ENCODE measurements around the gene TNC.

The TNC gene

GRCh38 chr9:115063058-115063845, 54.7 kb downstream of the TNC start:
- H3K36me3 ChIP-seq, result no peaks in the 10 kb centered on the region
- H3K27me3 ChIP-seq, result no peaks in the 10 kb centered on the region
- H3K4me1 ChIP-seq, result no peaks in the 10 kb centered on the region
- TF ChIP-seq, protein P1, sequence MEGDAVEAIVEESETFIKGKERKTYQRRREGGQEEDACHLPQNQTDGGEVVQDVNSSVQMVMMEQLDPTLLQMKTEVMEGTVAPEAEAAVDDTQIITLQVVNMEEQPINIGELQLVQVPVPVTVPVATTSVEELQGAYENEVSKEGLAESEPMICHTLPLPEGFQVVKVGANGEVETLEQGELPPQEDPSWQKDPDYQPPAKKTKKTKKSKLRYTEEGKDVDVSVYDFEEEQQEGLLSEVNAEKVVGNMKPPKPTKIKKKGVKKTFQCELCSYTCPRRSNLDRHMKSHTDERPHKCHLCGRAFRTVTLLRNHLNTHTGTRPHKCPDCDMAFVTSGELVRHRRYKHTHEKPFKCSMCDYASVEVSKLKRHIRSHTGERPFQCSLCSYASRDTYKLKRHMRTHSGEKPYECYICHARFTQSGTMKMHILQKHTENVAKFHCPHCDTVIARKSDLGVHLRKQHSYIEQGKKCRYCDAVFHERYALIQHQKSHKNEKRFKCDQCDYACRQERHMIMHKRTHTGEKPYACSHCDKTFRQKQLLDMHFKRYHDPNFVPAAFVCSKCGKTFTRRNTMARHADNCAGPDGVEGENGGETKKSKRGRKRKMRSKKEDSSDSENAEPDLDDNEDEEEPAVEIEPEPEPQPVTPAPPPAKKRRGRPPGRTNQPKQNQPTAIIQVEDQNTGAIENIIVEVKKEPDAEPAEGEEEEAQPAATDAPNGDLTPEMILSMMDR (IDR thresholded peaks at IDR 0.05; ENCODE audit: low read depth, low read length), result no peak
- H3K9me3 ChIP-seq, result no peaks in the 10 kb centered on the region
- H3K4me3 ChIP-seq (ENCODE audit: low read depth, low read length), result no peak overlapping the region
- DNase-seq, result no peak

DNA sequence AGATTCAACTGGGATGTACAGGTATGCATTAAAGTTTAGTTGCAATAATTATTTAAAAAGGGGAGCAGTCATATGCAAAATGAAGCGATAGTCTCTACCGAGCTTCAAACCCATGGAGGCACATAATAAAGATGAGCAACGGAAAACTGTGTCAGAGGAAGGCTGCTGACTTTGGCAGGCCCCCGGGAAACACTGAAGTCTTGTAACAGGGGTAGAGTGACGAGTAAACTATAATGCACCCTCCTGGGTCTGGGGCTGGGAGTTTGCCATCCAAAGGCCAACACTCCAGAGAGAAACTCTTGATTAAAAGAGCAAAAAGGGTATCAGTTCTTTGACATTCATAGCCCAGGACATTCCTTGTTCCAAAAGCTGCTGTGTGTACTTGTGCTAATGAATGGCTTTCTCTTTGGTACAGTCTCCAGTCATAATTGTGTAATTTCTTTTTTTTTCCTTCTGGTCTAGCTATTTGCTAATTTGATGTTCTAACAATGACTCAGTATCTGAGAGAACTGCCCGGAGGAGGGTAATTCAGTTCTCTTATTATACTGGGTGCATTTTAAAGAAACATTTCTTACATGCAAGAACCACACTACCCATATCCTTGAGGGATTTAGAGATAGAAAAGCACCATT, 59.2 kb downstream of the TNC start:
- H3K9me3 ChIP-seq, result no peaks in the 10 kb centered on the region
- TF ChIP-seq, protein P1 (IDR thresholded peaks at IDR 0.05; ENCODE audit: low read depth, low read length), result no peak
- no peaks in the 10 kb centered on the region for H3K27me3 ChIP-seq
- no peak overlapping the region for H3K4me3 ChIP-seq (ENCODE audit: low read depth, low read length)
- no peaks in the 10 kb centered on the region for H3K36me3 ChIP-seq
- H3K4me1 ChIP-seq, result no peaks in the 10 kb centered on the region
- DNase-seq, result no peak

- no peaks in the 10 kb centered on the region for H3K36me3 ChIP-seq
- DNase-seq, result no peak
- no peaks in the 10 kb centered on the region for H3K27me3 ChIP-seq
- no peaks in the 10 kb centered on the region for H3K4me1 ChIP-seq
- TF ChIP-seq, protein P1 (IDR thresholded peaks at IDR 0.05; ENCODE audit: low read depth, low read length), result no peak
- H3K4me3 ChIP-seq (ENCODE audit: low read depth, low read length), result no peak overlapping the region
- no peaks in the 10 kb centered on the region for H3K9me3 ChIP-seq
These were observed 59.8 kb downstream of the TNC start for GRCh38 chr9:115058175-115058574.

- TF ChIP-seq, protein P1 (IDR thresholded peaks at IDR 0.05; ENCODE audit: low read depth, low read length), result no peak
These were observed 60.4 kb downstream of the TNC start for GRCh38 chr9:115057559-115057958.

GRCh38 chr9:115050002-115050490, 67.9 kb downstream of the TNC start:
- Histone ChIP-seq H3K27me3 (no peaks in the 10 kb centered on the region), H3K4me3 (ENCODE audit: low read depth, low read length) (no peak overlapping the region), H3K9me3 (no peaks in the 10 kb centered on the region), H3K36me3 (no peaks in the 10 kb centered on the region), H3K4me1 (no peaks in the 10 kb centered on the region)
- DNase-seq, result no peak
- TF ChIP-seq, protein P1 (IDR thresholded peaks at IDR 0.05; ENCODE audit: low read depth, low read length), result no peak

More at GRCh38 chr9:115057559-115057958, 60.4 kb downstream of the TNC start:
- no peaks in the 10 kb centered on the region for H3K36me3 ChIP-seq
- H3K27me3 ChIP-seq, result no peaks in the 10 kb centered on the region
- DNase-seq, result no peak
- H3K4me1 ChIP-seq, result no peaks in the 10 kb centered on the region
- H3K9me3 ChIP-seq, result no peaks in the 10 kb centered on the region
- H3K4me3 ChIP-seq (ENCODE audit: low read depth, low read length), result no peak overlapping the region

DNA sequence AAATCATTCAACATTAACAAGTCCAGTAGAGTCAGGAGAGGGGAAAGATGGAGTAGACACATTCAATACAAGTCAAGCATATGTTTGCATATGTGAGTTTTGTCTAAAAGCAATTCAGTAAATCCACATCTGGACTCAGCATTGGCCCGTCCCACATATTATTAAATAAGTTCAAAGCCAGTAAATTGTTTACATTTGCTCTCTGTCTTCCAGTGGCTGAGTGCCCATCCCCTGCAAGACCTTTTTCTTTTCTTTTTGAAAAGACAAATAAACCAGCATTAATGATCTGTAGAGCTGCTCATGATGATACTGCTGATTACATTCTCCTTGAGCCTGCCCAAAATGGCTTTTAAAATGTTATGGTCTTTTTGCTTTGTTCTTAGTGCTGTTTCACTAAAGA, 71.1 kb downstream of the TNC start:
- DNase-seq, result no peak
- H3K36me3 ChIP-seq, result no peaks in the 10 kb centered on the region

More for the DNA sequence above, 71.1 kb downstream of the TNC start:
- no peaks in the 10 kb centered on the region for H3K4me1 ChIP-seq
- H3K9me3 ChIP-seq, result no peaks in the 10 kb centered on the region
- TF ChIP-seq, protein P1 (IDR thresholded peaks at IDR 0.05; ENCODE audit: low read depth, low read length), result no peak
- H3K27me3 ChIP-seq, result no peaks in the 10 kb centered on the region
- H3K4me3 ChIP-seq (ENCODE audit: low read depth, low read length), result no peak overlapping the region

All from BE2C (cell line).